ENCODE results near the gene LARP1B.

- no peak for TF ChIP-seq EZH2phosphoT487 (IDR thresholded peaks at IDR 0.05; ENCODE audit: borderline replicate concordance)
- TF ChIP-seq POLR2A (IDR thresholded peaks at IDR 0.05; ENCODE audit: borderline replicate concordance, extremely low read depth, insufficient read depth, insufficient read length) = no peak
- no peak for TF ChIP-seq EZH2 (IDR thresholded peaks at IDR 0.05)
Observed at GRCh38 chr4:128039568-128039967, 21.5 kb upstream of the LARP1B start.
